HepG2 (cell line): ENCODE data around the gene MTSS2. TPM values are rescaled to one million over a fixed set of nuclear protein-coding genes. Genes with fewer than 3 reads are reported as not detected.
A peak's percentile ranks its signal among the peaks of the same experiment; 100 is the strongest.

ENCODE experiments used
- ATAC-seq: fragments of 200-7000 bp; cut with Tn5 transposase; 3 replicates; pipeline ENCODE4 v1.9.1; 2020; ENCODE audit warnings: mild to moderate bottlenecking, moderate library complexity
- BruUV-seq: library from RNA; stranded (reverse); fragments of 400-500 nt; replicated peaks from 2 replicates; lab custom pipeline; 2021; lab: Mats Ljungman, UMichigan
- CTCF ChIA-PET: fragments of 300-600 bp; formaldehyde crosslinking; extraction: SDS; loops from one replicate; lab custom pipeline; 2021; ENCODE audit warnings: low total read pairs, inconsistent platforms, low intra/inter-chr PET ratio; lab: Yijun Ruan, JAX
- POLR2A ChIA-PET: fragments of 350-600 bp; sonication (Branson Sonifier 250); formaldehyde crosslinking; loops from one replicate; lab custom pipeline; 2020; ENCODE audit warnings: antibody characterized with exemption, inconsistent platforms; lab: Yijun Ruan, JAX
- DNase-seq: peaks from one replicate; pipeline ENCODE4 v3.0.0-alpha.2; 2015; ENCODE audit warnings: low spot score
- FAIRE-seq: peaks from 3 replicates; lab custom pipeline; 2011; peaks lifted over from hg19 to GRCh38; lab: Jason Lieb, UNC
- H2AFZ ChIP-seq: one replicate; pipeline ENCODE4 v1.6.1; 2011; ENCODE audit warnings: low read length, inconsistent platforms
- H3K27ac ChIP-seq: fragments of 300-600 bp; 3 replicates; pipeline ENCODE4 v1.8.0; 2011; ENCODE audit warnings: mixed run types, mild to moderate bottlenecking, mixed read lengths, low read length, inconsistent platforms; ENCODE audit not compliant: insufficient read depth; ENCODE audit errors: extremely low read length
- H3K27me3 ChIP-seq, 2 experiments: fragments of 200-600 bp in 1 of 2; 2 replicates in 1 of 2; 3 replicates in 1 of 2; pipeline versions ENCODE4 v1.6.0 to v1.8.0; 2011; ENCODE audit warnings: low read length in 2 of 2, mild to moderate bottlenecking in 2 of 2, moderate library complexity in 2 of 2, inconsistent platforms in 1 of 2; ENCODE audit not compliant: insufficient read depth in 2 of 2, control insufficient read depth in 1 of 2
- H3K36me3 ChIP-seq, 2 experiments: fragments of 200-600 bp in 1 of 2; replicated peaks in 1 of 2; 2 replicates in 1 of 2; 3 replicates in 1 of 2; pipeline versions ENCODE4 v1.5.1 to v1.8.0; 2011; ENCODE audit warnings: low read length in 2 of 2, inconsistent platforms in 1 of 2; ENCODE audit not compliant: insufficient read depth in 2 of 2, control insufficient read depth in 1 of 2
- H3K4me1 ChIP-seq: 2 replicates; pipeline ENCODE4 v1.5.1; 2012; ENCODE audit warnings: low read length, inconsistent platforms; ENCODE audit not compliant: insufficient read depth
- H3K4me2 ChIP-seq: 2 replicates; pipeline ENCODE4 v1.6.0; 2011; ENCODE audit warnings: low read depth, low read length, inconsistent platforms
- H3K4me3 ChIP-seq, 3 experiments: fragments of 200-600 bp in 1 of 3; sonication (generic), shearing (Covaris generic) in 1 of 3; replicated peaks in 1 of 3; 2 replicates each; pipeline ENCODE4 v1.5.1; 2011 to 2016; ENCODE audit warnings: low read length in 3 of 3, inconsistent platforms in 2 of 3, low read depth in 2 of 3, mild to moderate bottlenecking in 2 of 3, control low read depth in 1 of 3, mixed read lengths in 1 of 3; ENCODE audit not compliant: insufficient read depth in 1 of 3
- H3K79me2 ChIP-seq: one replicate; pipeline ENCODE4 v1.6.1; 2011; ENCODE audit warnings: low read length, inconsistent platforms; ENCODE audit not compliant: insufficient read depth
- H3K9ac ChIP-seq: 2 replicates; pipeline ENCODE4 v1.6.0; 2011; ENCODE audit warnings: mild to moderate bottlenecking, low read depth, low read length, inconsistent platforms; ENCODE audit not compliant: insufficient read depth
- H3K9me3 ChIP-seq: 2 replicates; pipeline ENCODE4 v1.5.1; 2012; ENCODE audit warnings: mild to moderate bottlenecking, low read length
- H4K20me1 ChIP-seq: 2 replicates; pipeline ENCODE4 v1.6.0; 2011; ENCODE audit warnings: inconsistent platforms, mild to moderate bottlenecking, low read length, moderate library complexity; ENCODE audit not compliant: insufficient read depth
- ARHGAP35 ChIP-seq: sonication (generic); formaldehyde crosslinking; IDR thresholded peaks from 2 replicates; pipeline ENCODE4 v1.9.0; 2022; ENCODE audit warnings: mild to moderate bottlenecking, inconsistent platforms, moderate library complexity, missing genetic modification reagents, borderline replicate concordance
- GFI1 ChIP-seq: sonication (generic); formaldehyde crosslinking; IDR thresholded peaks from 2 replicates; pipeline ENCODE4 v1.5.0; 2020; ENCODE audit warnings: missing genetic modification reagents, mild to moderate bottlenecking, borderline replicate concordance
- JUND ChIP-seq: sonication (generic); formaldehyde crosslinking; IDR thresholded peaks from 2 replicates; pipeline ENCODE4 v1.8.0; 2022; ENCODE audit warnings: mild to moderate bottlenecking, missing genetic modification reagents
- KMT2A ChIP-seq: sonication (generic); formaldehyde crosslinking; IDR thresholded peaks from 2 replicates; pipeline ENCODE4 v1.4.0; 2020; ENCODE audit warnings: missing genetic modification reagents
- SKI ChIP-seq: fragments of 450-650 bp; IDR thresholded peaks from one replicate; pipeline ENCODE4 v1.6.1; 2018; ENCODE audit warnings: mild to moderate bottlenecking; ENCODE audit not compliant: partially characterized antibody
- SMAD1 ChIP-seq: sonication (generic); formaldehyde crosslinking; IDR thresholded peaks from 2 replicates; pipeline ENCODE4 v1.4.0; 2020; ENCODE audit warnings: missing genetic modification reagents, low read depth, mild to moderate bottlenecking, borderline replicate concordance
- SP2 ChIP-seq: sonication (generic); formaldehyde crosslinking; IDR thresholded peaks from 2 replicates; pipeline ENCODE4 v1.5.1; 2020; ENCODE audit warnings: mild to moderate bottlenecking, missing genetic modification reagents
- ZBTB7B ChIP-seq: sonication (generic); formaldehyde crosslinking; IDR thresholded peaks from 2 replicates; pipeline ENCODE4 v1.4.0; 2020; ENCODE audit warnings: missing genetic modification reagents
- ZNF510 ChIP-seq: sonication (generic); formaldehyde crosslinking; IDR thresholded peaks from 2 replicates; pipeline ENCODE4 v1.4.0; 2020; ENCODE audit warnings: low read depth, mild to moderate bottlenecking, missing genetic modification reagents
- ZNF839 ChIP-seq: sonication (generic); formaldehyde crosslinking; IDR thresholded peaks from 2 replicates; pipeline ENCODE4 v1.4.0; 2020; ENCODE audit warnings: missing genetic modification reagents, mild to moderate bottlenecking, borderline replicate concordance
- WGBS: methylation state at CpG from one replicate; pipeline ENCODE4 v1.1.6; 2017; ENCODE audit warnings: low lambda C conversion rate; 5-methylcytosine and 5-hydroxymethylcytosine counted together
- in situ Hi-C: cut with HindIII; loops from 2 replicates; pipeline ENCODE4 v1.10.0; 2017; ENCODE audit warnings: low pct_unique_long_range_greater_than_20kb; ENCODE audit not compliant: extremely low pct_ligation_motif_present
- intact Hi-C: fragments of 100-400 bp; cut with micrococcal nuclease; formaldehyde crosslinking; loops from one replicate; pipeline ENCODE4 v1.10.0; 2022; ENCODE audit not compliant: unreplicated experiment
- polyA plus RNA-seq, 8 experiments: library from polyadenylated mRNA; depleted of rRNA in 3 of 8; stranded (reverse) in 7 of 8; unstranded in 1 of 8; fragments of >200 nt; fragmentation: Illumina TruSeq in 4 of 8; extraction: Trizol in 4 of 8; gene quantifications; 2 replicates each; pipeline versions ENCODE4 v1.2.1 to v1.2.3, GENCODE V29; 2011 to 2016; ENCODE audit warnings: low read depth in 4 of 8, missing spikeins in 1 of 8, mixed read lengths in 1 of 8; ENCODE audit not compliant: insufficient read depth in 1 of 8
- total RNA-seq, 5 experiments: library from RNA; depleted of rRNA; stranded (reverse); fragments of >200 nt; fragmentation: Illumina TruSeq; extraction: Trizol; gene quantifications; 2 replicates each; pipeline ENCODE4 v1.2.3, GENCODE V29; 2016; ENCODE audit warnings: low read depth in 1 of 5
- TF ChIP-seq, protein P1 (sequence below): IDR thresholded peaks from 2 replicates; pipeline ENCODE4 v1.6.1; 2016
- TF ChIP-seq, protein P2 (sequence below): sonication (generic); formaldehyde crosslinking; IDR thresholded peaks from 2 replicates; pipeline ENCODE4 v1.5.1; 2020; ENCODE audit warnings: mild to moderate bottlenecking, missing genetic modification reagents, moderate library complexity
- TF ChIP-seq, protein P3 (sequence below): sonication (generic); formaldehyde crosslinking; IDR thresholded peaks from 2 replicates; pipeline ENCODE4 v1.4.0; 2020; ENCODE audit warnings: missing genetic modification reagents
- TF ChIP-seq, protein P4 (sequence below): sonication (generic); formaldehyde crosslinking; IDR thresholded peaks from 2 replicates; pipeline ENCODE4 v1.4.0; 2020; ENCODE audit warnings: missing genetic modification reagents

The MTSS2 gene
- total and polyA plus RNA-seq, 2 of the 13 experiments (the other 11 are each of a cell fraction or from before 2014, with no cell fraction given), result 132 to 242 TPM

DNA sequence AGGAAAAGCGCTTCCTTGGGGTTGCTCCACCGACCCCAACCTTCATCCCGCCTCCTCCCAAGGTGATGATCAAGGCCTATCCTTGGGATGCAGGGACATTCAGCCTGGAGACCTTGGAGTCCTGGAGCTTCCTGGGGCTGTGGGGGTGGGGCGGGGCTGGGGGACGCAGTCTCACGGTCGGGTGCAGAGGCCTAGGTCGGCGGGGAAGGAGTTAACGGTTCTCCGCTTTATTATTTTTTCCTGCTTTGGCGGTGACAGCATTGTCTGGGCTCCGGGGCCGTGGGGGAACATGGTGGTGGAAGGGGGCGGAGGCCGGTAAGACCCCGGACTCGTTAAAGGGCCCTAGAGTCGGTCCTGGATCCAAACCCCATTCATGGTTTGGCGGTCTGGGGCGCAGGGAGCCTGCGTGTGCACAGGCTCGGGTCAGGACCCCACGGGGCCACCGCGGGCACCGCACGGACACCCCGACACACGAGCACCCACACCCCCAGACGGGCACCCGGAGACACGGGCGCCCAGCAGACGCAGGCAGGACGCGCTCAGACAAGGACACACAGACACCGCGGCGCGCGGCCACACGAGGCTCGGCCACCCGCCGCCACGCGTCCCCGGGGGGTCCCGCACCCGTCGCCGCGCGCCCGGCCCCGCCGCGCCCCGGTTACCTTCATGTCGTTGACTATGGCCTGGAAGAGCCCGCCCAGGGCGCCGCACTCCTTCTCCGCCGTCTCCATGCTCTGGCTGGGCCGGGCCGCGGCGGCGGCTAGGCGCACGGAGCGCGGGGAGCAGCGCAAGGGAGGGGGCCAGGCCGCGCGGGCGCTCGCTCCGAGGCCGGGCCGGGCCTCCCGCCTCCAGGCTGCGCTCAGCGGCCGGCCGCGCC lies 554 bp downstream of the MTSS2 start (continued):
- TF ChIP-seq ZBTB7B (CRISPR knock-in tag), result peak; percentile 54; the same call in 1 of the 2 replicates
- no peak for TF ChIP-seq KMT2A

DNA sequence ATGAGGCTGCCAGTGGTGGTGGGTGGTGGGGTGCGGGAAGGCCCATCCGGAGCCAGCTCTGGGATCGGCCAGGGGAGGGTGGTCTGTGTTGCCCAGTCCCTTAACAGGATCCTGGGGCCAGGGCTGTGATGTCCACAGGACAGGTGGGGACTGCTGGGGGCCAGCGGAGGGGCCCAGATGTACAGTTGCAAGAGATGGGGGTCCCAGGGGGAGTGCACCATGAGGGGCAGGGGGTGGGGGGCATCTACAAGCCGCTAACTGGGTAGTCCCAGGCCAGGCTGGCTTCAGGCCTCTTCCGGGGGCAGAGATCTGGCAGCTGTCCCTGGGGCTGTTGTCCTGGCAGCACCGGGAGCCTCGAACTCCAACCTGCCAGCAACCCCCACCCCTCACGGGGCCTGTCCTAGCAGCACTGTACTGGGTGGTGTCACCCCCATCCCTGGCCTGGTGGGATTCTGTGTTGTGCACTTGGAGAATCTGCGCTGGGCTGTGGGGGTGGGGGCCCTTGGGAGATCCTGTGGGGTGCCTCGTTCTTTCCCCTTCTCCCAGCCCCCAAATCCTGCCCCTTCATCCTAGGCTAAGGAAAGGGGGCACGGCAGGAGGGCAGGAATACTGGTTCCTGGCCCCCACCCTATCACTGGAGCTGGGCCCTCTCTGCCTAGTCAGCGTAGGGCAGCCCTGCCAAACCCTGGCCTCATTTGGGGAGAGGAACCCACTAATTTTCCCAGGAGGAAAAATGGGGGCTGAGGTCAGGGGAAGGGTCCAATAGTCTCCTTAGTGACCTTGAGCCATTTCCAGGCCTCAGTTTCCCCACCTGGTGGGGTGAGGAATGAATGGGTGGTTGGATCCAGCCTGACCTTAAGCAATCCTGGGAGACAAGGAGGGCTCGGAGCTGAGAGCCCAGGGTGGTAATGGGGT lies 1.4 kb downstream of the MTSS2 start:
- no peaks in the 10 kb centered on the region; a peak in 1 of 5 replicates for H3K27me3 ChIP-seq
- no peak overlapping the region for H2AFZ ChIP-seq
- POLR2A ChIA-PET, result interaction anchor here (0.6 to 18.7 kb wide), 19 partner anchors 11 to 880 kb away, joined by 3 to 536 read pairs (median 9); no protein-coding TSS in a partner anchor
- CTCF ChIA-PET, result no interaction called here
- peaks cover 12 to 20% of the 10 kb centered on the region in 2 experiments; a peak in 4 of 5 replicates for H3K36me3 ChIP-seq
- FAIRE-seq (no peak), DNase-seq (no peak), ATAC-seq (no peak)
- 5% methylated on average over 14 of the region's 14 CpGs for WGBS
- H3K9ac ChIP-seq, result peak overlapping the region; percentile 95
- no TSS peak for BruUV-seq
- H4K20me1 ChIP-seq, result peaks cover 16% of the 10 kb centered on the region; the same call in 1 of the 2 replicates
- intact Hi-C loops (no loop called here), in situ Hi-C loops (loop anchor here (5.0 kb wide), 1 partner anchor 43 kb away; no protein-coding TSS in a partner anchor)
- peaks cover 55% of the 10 kb centered on the region for H3K79me2 ChIP-seq
- H3K9me3 ChIP-seq, result no peaks in the 10 kb centered on the region
- peak overlapping the region; percentile 86 to 93 (median 91) for H3K4me3 ChIP-seq
- H3K4me2 ChIP-seq, result peak overlapping the region; percentile 100
- peak overlapping the region; percentile 91 for H3K27ac ChIP-seq
- peaks cover 73% of the 10 kb centered on the region for H3K4me1 ChIP-seq
- TF ChIP-seq, protein P1, sequence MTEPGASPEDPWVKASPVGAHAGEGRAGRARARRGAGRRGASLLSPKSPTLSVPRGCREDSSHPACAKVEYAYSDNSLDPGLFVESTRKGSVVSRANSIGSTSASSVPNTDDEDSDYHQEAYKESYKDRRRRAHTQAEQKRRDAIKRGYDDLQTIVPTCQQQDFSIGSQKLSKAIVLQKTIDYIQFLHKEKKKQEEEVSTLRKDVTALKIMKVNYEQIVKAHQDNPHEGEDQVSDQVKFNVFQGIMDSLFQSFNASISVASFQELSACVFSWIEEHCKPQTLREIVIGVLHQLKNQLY (CRISPR knock-in tag), result no peak
- TF ChIP-seq ZNF510 (no peak), JUND (CRISPR knock-in tag) (no peak), ARHGAP35 (CRISPR knock-in tag) (no peak; the same call in 1 of the 2 replicates), SMAD1 (CRISPR knock-in tag) (no peak), SKI (no peak), SP2 (CRISPR knock-in tag) (peak; percentile 50; the same call in 1 of the 2 replicates), GFI1 (CRISPR knock-in tag) (no peak), ZNF839 (CRISPR knock-in tag) (no peak)
- TF ChIP-seq, protein P2, sequence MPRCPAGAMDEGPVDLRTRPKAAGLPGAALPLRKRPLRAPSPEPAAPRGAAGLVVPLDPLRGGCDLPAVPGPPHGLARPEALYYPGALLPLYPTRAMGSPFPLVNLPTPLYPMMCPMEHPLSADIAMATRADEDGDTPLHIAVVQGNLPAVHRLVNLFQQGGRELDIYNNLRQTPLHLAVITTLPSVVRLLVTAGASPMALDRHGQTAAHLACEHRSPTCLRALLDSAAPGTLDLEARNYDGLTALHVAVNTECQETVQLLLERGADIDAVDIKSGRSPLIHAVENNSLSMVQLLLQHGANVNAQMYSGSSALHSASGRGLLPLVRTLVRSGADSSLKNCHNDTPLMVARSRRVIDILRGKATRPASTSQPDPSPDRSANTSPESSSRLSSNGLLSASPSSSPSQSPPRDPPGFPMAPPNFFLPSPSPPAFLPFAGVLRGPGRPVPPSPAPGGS (CRISPR knock-in tag), result peak; percentile 70; the same call in 1 of the 2 replicates
- TF ChIP-seq, protein P3, sequence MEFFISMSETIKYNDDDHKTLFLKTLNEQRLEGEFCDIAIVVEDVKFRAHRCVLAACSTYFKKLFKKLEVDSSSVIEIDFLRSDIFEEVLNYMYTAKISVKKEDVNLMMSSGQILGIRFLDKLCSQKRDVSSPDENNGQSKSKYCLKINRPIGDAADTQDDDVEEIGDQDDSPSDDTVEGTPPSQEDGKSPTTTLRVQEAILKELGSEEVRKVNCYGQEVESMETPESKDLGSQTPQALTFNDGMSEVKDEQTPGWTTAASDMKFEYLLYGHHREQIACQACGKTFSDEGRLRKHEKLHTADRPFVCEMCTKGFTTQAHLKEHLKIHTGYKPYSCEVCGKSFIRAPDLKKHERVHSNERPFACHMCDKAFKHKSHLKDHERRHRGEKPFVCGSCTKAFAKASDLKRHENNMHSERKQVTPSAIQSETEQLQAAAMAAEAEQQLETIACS, result no peak
- TF ChIP-seq, protein P4, sequence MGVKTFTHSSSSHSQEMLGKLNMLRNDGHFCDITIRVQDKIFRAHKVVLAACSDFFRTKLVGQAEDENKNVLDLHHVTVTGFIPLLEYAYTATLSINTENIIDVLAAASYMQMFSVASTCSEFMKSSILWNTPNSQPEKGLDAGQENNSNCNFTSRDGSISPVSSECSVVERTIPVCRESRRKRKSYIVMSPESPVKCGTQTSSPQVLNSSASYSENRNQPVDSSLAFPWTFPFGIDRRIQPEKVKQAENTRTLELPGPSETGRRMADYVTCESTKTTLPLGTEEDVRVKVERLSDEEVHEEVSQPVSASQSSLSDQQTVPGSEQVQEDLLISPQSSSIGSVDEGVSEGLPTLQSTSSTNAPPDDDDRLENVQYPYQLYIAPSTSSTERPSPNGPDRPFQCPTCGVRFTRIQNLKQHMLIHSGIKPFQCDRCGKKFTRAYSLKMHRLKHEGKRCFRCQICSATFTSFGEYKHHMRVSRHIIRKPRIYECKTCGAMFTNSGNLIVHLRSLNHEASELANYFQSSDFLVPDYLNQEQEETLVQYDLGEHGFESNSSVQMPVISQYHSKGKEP (CRISPR knock-in tag), result no peak
